ENCODE results near the gene MAP7D2.

DNA sequence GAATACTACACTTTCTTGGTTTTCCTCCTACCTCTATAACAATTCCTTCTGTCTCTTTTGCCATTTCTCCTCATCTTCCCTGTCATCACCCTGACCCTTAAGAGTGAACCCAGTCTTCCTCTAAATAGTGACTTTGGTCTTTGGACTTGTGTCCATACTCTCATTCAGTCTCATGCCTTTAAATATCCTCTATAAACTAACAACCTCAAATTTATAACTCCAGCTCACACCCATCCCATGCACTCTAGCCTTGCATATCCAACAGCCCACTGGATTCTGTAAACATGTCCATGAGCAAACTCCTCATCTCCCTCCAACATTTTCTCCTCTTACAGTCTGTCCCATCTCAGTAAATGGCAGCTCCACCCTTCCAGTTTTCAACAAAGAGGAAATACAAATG is 140.9 kb downstream of the MAP7D2 start:
- TF ChIP-seq TRIM28 (IDR thresholded peaks at IDR 0.05; ENCODE audit: borderline replicate concordance, low read length) (no peak), REPIN1 (tag by site-specific recombination; IDR thresholded peaks at IDR 0.05; ENCODE audit: low read depth) (no peak), ZNF214 (tag by site-specific recombination; IDR thresholded peaks at IDR 0.05; ENCODE audit: borderline replicate concordance) (no peak), CTCF (tag by site-specific recombination; IDR thresholded peaks at IDR 0.05) (no peak), YY2 (tag by site-specific recombination; IDR thresholded peaks at IDR 0.05) (no peak), ZNF112 (tag by site-specific recombination; IDR thresholded peaks at IDR 0.05) (no peak), ZNF416 (tag by site-specific recombination; IDR thresholded peaks at IDR 0.05) (no peak), MZF1 (tag by site-specific recombination; IDR thresholded peaks at IDR 0.05; ENCODE audit: borderline replicate concordance) (no peak), ZSCAN30 (tag by site-specific recombination; IDR thresholded peaks at IDR 0.05) (no peak)
